Prostate gland (tissue), 2 donors: ENCODE measurements around the gene MTCH1. TPM values are rescaled to one million over a fixed set of nuclear protein-coding genes. Genes with fewer than 3 reads are reported as not detected.

Source experiments
- DNase-seq: peaks from one replicate; pipeline ENCODE4 v3.0.0-alpha.2; 2019; ENCODE audit warnings: low spot score
- H3K27ac ChIP-seq, 2 donors: fragments of 200-600 bp; sonication (generic); 2 replicates each; pipeline ENCODE4 v1.5.1; 2017 to 2019
- H3K27me3 ChIP-seq: fragments of 200-600 bp; sonication (generic); replicated peaks from 2 replicates; pipeline ENCODE4 v1.5.1; 2019; ENCODE audit not compliant: insufficient read depth
- H3K36me3 ChIP-seq, 2 donors: fragments of 200-600 bp; sonication (generic); 1 replicate in 1 of 2; 2 replicates in 1 of 2; pipeline versions ENCODE4 v1.5.1 to v1.8.1; 2017 to 2019
- H3K4me1 ChIP-seq: fragments of 200-600 bp; sonication (generic); replicated peaks from 2 replicates; pipeline ENCODE4 v1.5.1; 2019
- H3K4me3 ChIP-seq, 2 donors: fragments of 200-600 bp; sonication (generic); 2 replicates each; pipeline ENCODE4 v1.5.1; 2017 to 2019
- H3K9me3 ChIP-seq: fragments of 200-600 bp; sonication (generic); 2 replicates; pipeline ENCODE4 v1.5.1; 2017
- CTCF ChIP-seq, 4 experiments: fragments of 200-600 bp in 2 of 4; fragments of 450-650 bp in 2 of 4; sonication (generic) in 2 of 4; IDR thresholded peaks; 1 replicate in 3 of 4; 2 replicates in 1 of 4; pipeline ENCODE4 v1.5.1; 2016 to 2019; ENCODE audit warnings: antibody characterized with exemption in 4 of 4, mild to moderate bottlenecking in 2 of 4, moderate library complexity in 2 of 4
- POLR2A ChIP-seq: fragments of 450-650 bp; IDR thresholded peaks from one replicate; pipeline ENCODE4 v1.6.1; 2016; ENCODE audit warnings: antibody characterized with exemption, mild to moderate bottlenecking
- POLR2AphosphoS5 ChIP-seq: sonication (generic); formaldehyde crosslinking; IDR thresholded peaks from one replicate; pipeline ENCODE4 v1.6.1; 2017; ENCODE audit warnings: antibody characterized with exemption
- WGBS: methylation state at CpG from one replicate; pipeline ENCODE4 v1.1.5; 2018; 5-methylcytosine and 5-hydroxymethylcytosine counted together
- intact Hi-C: fragments of 100-400 bp; cut with DNase I; formaldehyde crosslinking; loops from one replicate; pipeline ENCODE4 v1.14.2; 2022
- total RNA-seq, 2 donors: library from RNA; depleted of rRNA; stranded (reverse); fragments of >200 nt; gene quantifications; one replicate each; pipeline ENCODE4 v1.1.0, GENCODE V29; 2016

The MTCH1 gene
- total RNA-seq, 2 donors from 2014 or later = 269 to 367 TPM

GRCh38 chr6:37017606-37018197, 31.7 kb upstream of the MTCH1 start:
- DNase-seq = peak; percentile 33
- intact Hi-C loops = loop anchor here (2.0 to 10.0 kb wide), 2 partner anchors 33 to 133 kb away; partner anchors contain the start of gene C6orf89
- H3K27ac ChIP-seq = peak overlapping the region; percentile 42 to 46
- H3K36me3 ChIP-seq = no peaks in the 10 kb centered on the region
- no peaks in the 10 kb centered on the region for H3K27me3 ChIP-seq
- no peaks in the 10 kb centered on the region for H3K9me3 ChIP-seq
- peaks cover 3% of the 10 kb centered on the region for H3K4me1 ChIP-seq
- TF ChIP-seq POLR2A = no peak
- TF ChIP-seq POLR2AphosphoS5 = no peak
- no peak for TF ChIP-seq CTCF (IDR thresholded peaks at IDR 0.05)
- WGBS = 21% methylated on average over 5 of the region's 5 CpGs
- H3K4me3 ChIP-seq = no peak overlapping the region

GRCh38 chr6:37016995-37017394, 31.0 kb upstream of the MTCH1 start:
- Histone ChIP-seq H3K9me3 (no peaks in the 10 kb centered on the region), H3K4me1 (peaks cover 3% of the 10 kb centered on the region), H3K4me3 (no peak overlapping the region), H3K27me3 (no peaks in the 10 kb centered on the region), H3K36me3 (no peaks in the 10 kb centered on the region), H3K27ac (no peak overlapping the region)
- DNase-seq = no peak
- intact Hi-C loops = loop anchor here (10.0 kb wide), 1 partner anchor 132 kb away; the partner anchor contains the start of gene C6orf89
- no peak for TF ChIP-seq CTCF (IDR thresholded peaks at IDR 0.05)
- TF ChIP-seq POLR2AphosphoS5 = no peak
- no peak for TF ChIP-seq POLR2A
- WGBS = 77% methylated on average over 3 of the region's 3 CpGs

- no peaks in the 10 kb centered on the region for H3K9me3 ChIP-seq
- H3K36me3 ChIP-seq = no peaks in the 10 kb centered on the region
- H3K4me1 ChIP-seq = peaks cover 3% of the 10 kb centered on the region
- no peak overlapping the region for H3K27ac ChIP-seq
- H3K27me3 ChIP-seq = no peaks in the 10 kb centered on the region
- DNase-seq = no peak
- intact Hi-C loops = loop anchor here (10.0 kb wide), 1 partner anchor 131 kb away; the partner anchor contains the start of gene C6orf89
- TF ChIP-seq CTCF (IDR thresholded peaks at IDR 0.05) (no peak), POLR2A (no peak), POLR2AphosphoS5 (no peak)
- 95% methylated on average over 9 of the region's 9 CpGs for WGBS
- no peak overlapping the region for H3K4me3 ChIP-seq
These were observed 29.5 kb upstream of the MTCH1 start for GRCh38 chr6:37015532-37015931.

GRCh38 chr6:37014667-37015066, 28.7 kb upstream of the MTCH1 start:
- intact Hi-C loops = loop anchor here (10.0 kb wide), 1 partner anchor 130 kb away; the partner anchor contains the start of gene C6orf89
- Histone ChIP-seq H3K4me3 (no peak overlapping the region), H3K4me1 (peaks cover 3% of the 10 kb centered on the region), H3K27me3 (no peaks in the 10 kb centered on the region), H3K9me3 (no peaks in the 10 kb centered on the region), H3K27ac (no peak overlapping the region), H3K36me3 (no peaks in the 10 kb centered on the region)
- no peak for DNase-seq
- TF ChIP-seq CTCF (IDR thresholded peaks at IDR 0.05) (no peak), POLR2AphosphoS5 (no peak), POLR2A (no peak)
- WGBS = 91% methylated on average over 12 of the region's 12 CpGs
